GM12878 (cell line): ENCODE measurements around the gene MFAP2. TPM values are rescaled to one million over a fixed set of nuclear protein-coding genes. Genes with fewer than 3 reads are reported as not detected.
"Not testable (repeated sequence)": the region's sequence is repeated elsewhere in the genome, so short reads cannot be mapped to it uniquely, and the experiment has no call there.

Experiments used
- ATAC-seq: fragments of 200-7000 bp; cut with Tn5 transposase; 3 replicates; pipeline ENCODE4 v1.9.1; 2020; ENCODE audit warnings: mild to moderate bottlenecking, moderate library complexity
- BruUV-seq: library from RNA; stranded (reverse); fragments of 400-500 nt; replicated peaks from 2 replicates; lab custom pipeline; 2021; lab: Mats Ljungman, UMichigan
- CTCF ChIA-PET: fragments of 300-600 bp; sonication (Branson Sonifier 250); formaldehyde crosslinking; extraction: SDS; loops from one replicate; lab custom pipeline; 2021; ENCODE audit warnings: inconsistent platforms; lab: Yijun Ruan, JAX
- POLR2A ChIA-PET: fragments of 350-600 bp; formaldehyde crosslinking; extraction: SDS; loops from one replicate; lab custom pipeline; 2021; ENCODE audit warnings: inconsistent platforms; lab: Charles Lee
- RAD21 ChIA-PET: fragments of 300-600 bp; sonication (Branson Sonifier 250); formaldehyde crosslinking; loops from one replicate; lab custom pipeline; 2023; ENCODE audit warnings: antibody characterized with exemption; ENCODE audit not compliant: unreplicated experiment; lab: Charles Lee
- SMC1A ChIA-PET: fragments of 300-600 bp; sonication (Branson Sonifier 250); formaldehyde crosslinking; loops from one replicate; lab custom pipeline; 2023; ENCODE audit not compliant: unreplicated experiment, uncharacterized antibody; lab: Charles Lee
- DNase-seq: peaks from one replicate; pipeline ENCODE4 v3.0.0-alpha.2; 2011; ENCODE audit warnings: low read depth, low spot score
- FAIRE-seq: peaks from 3 replicates; lab custom pipeline; 2011; peaks lifted over from hg19 to GRCh38; lab: Jason Lieb, UNC
- H2AFZ ChIP-seq: 2 replicates; pipeline ENCODE4 v1.6.0; 2011; ENCODE audit warnings: low read depth, low read length, control low read depth; ENCODE audit not compliant: control insufficient read depth
- H3K27ac ChIP-seq: 2 replicates; pipeline ENCODE4 v1.5.1; 2011; ENCODE audit warnings: control low read depth; ENCODE audit not compliant: control insufficient read depth, insufficient read depth
- H3K27me3 ChIP-seq, 2 experiments: replicated peaks in 1 of 2; 2 replicates each; pipeline versions ENCODE4 v1.6.0 to v1.6.1; 2011; ENCODE audit warnings: low read length in 1 of 2; ENCODE audit not compliant: control insufficient read depth in 2 of 2, insufficient read depth in 2 of 2
- H3K36me3 ChIP-seq, 2 experiments: 2 replicates each; pipeline ENCODE4 v1.5.1; 2011; ENCODE audit warnings: low read length in 1 of 2; ENCODE audit not compliant: control insufficient read depth in 2 of 2, insufficient read depth in 2 of 2
- H3K4me1 ChIP-seq: 2 replicates; pipeline ENCODE4 v1.6.1; 2011; ENCODE audit warnings: mild to moderate bottlenecking, low read length, moderate library complexity, mixed read lengths; ENCODE audit not compliant: control insufficient read depth, insufficient read depth
- H3K4me2 ChIP-seq: 2 replicates; pipeline ENCODE4 v1.6.0; 2011; ENCODE audit warnings: control low read depth; ENCODE audit not compliant: control insufficient read depth, insufficient read depth
- H3K4me3 ChIP-seq: fragments of 200-600 bp; sonication (generic); 2 replicates; pipeline ENCODE4 v1.5.1; 2016
- H3K79me2 ChIP-seq: 2 replicates; pipeline ENCODE4 v1.6.0; 2011; ENCODE audit warnings: low read length; ENCODE audit not compliant: control insufficient read depth, insufficient read depth
- H3K9ac ChIP-seq: 2 replicates; pipeline ENCODE4 v1.8.0; 2011; ENCODE audit warnings: low read length, control low read depth, mixed read lengths; ENCODE audit not compliant: control insufficient read depth, insufficient read depth
- H3K9me3 ChIP-seq: replicated peaks from 3 replicates; pipeline ENCODE4 v1.5.1; 2011; ENCODE audit warnings: mild to moderate bottlenecking, low read length; ENCODE audit not compliant: control insufficient read depth, insufficient read depth
- H4K20me1 ChIP-seq: 2 replicates; pipeline ENCODE4 v1.6.0; 2011; ENCODE audit not compliant: control insufficient read depth, insufficient read depth
- HDAC2 ChIP-seq: fragments of 200-600 bp; sonication (generic); IDR thresholded peaks from 2 replicates; pipeline ENCODE4 v1.6.1; 2017
- IRF4 ChIP-seq: IDR thresholded peaks from 2 replicates; pipeline ENCODE4 v1.6.1; 2011; ENCODE audit warnings: low read depth, low read length
- NFYB ChIP-seq: IDR thresholded peaks from 2 replicates; pipeline ENCODE4 v1.6.1; 2011; ENCODE audit warnings: low read depth, mild to moderate bottlenecking, low read length, improper control_type of control experiment, moderate library complexity; ENCODE audit not compliant: insufficient read depth
- POU2F2 ChIP-seq: IDR thresholded peaks from 3 replicates; pipeline ENCODE4 v1.6.1; 2011; ENCODE audit warnings: low read depth, mild to moderate bottlenecking, low read length, borderline replicate concordance
- ZBED1 ChIP-seq: IDR thresholded peaks from 2 replicates; pipeline ENCODE4 v1.6.1; 2016; ENCODE audit warnings: borderline replicate concordance
- WGBS: methylation state at CpG from one replicate; pipeline ENCODE4 v1.1.6; 2016; ENCODE audit warnings: low lambda C conversion rate; ENCODE audit not compliant: insufficient replicate concordance, insufficient coverage; ENCODE audit errors: missing lambda C conversion rate; 5-methylcytosine and 5-hydroxymethylcytosine counted together
- in situ Hi-C: fragments of 300-500 bp; cut with MboI; formaldehyde crosslinking; loops from 9 replicates; pipeline ENCODE4 v1.14.3; 2018; ENCODE audit warnings: mixed read lengths
- intact Hi-C: fragments of 100-400 bp; cut with micrococcal nuclease; formaldehyde crosslinking; loops from one replicate; pipeline ENCODE4 v1.14.2; 2022; ENCODE audit not compliant: unreplicated experiment
- polyA plus RNA-seq, 11 experiments: library from polyadenylated mRNA; depleted of rRNA in 4 of 11; unstranded in 6 of 11; stranded (reverse) in 5 of 11; fragments of >200 nt; fragmentation: Nextera tagmentation in 4 of 11; fragmentation: Illumina TruSeq in 1 of 11; extraction: Ambion mirVana in 4 of 11; extraction: Trizol in 1 of 11; gene quantifications; 1 replicate in 1 of 11; 2 replicates in 10 of 11; pipeline versions ENCODE4 v1.2.1 to v1.2.3, GENCODE V29; 2011 to 2016; ENCODE audit warnings: inconsistent platforms in 2 of 11, missing spikeins in 2 of 11, low read depth in 1 of 11
- total RNA-seq, 4 experiments: library from RNA; depleted of rRNA in 3 of 4; stranded (reverse); fragments of >200 nt in 3 of 4; fragmentation: Illumina TruSeq in 1 of 4; extraction: Trizol in 1 of 4; gene quantifications; 2 replicates each; pipeline versions ENCODE4 v1.2.1 to v1.2.3, GENCODE V29; 2013 to 2021
- TF ChIP-seq, protein P1 (sequence below): IDR thresholded peaks from 2 replicates; pipeline ENCODE4 v1.6.1; 2011; ENCODE audit warnings: borderline replicate concordance, low read depth, mild to moderate bottlenecking, moderate library complexity, mixed read lengths, low read length; ENCODE audit not compliant: insufficient read depth; ENCODE audit errors: extremely low read length

MFAP2 gene
- total and polyA plus RNA-seq, 10 of the 15 experiments (the other 5 are each of a cell fraction or from before 2014, with no cell fraction given) = 0.16 TPM; not detected in 9

DNA sequence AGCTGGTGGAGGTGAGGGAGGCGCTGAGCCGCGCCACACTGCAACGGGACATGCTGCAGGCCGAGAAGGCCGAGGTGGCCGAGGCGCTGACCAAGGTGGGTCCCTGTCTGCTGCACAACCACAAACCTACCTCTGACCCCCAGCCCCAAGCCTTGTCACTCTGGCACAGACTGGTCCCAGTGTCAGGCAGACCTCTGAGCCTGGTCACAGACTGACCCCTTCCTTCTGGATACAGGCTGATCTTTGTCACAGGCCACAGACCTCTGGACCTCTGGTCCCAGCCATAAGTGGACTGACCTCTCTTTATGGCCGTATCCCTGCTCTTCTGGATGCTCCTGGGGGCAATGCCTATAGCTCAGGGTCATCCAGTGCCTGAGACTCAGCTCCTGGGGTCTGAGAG is 34.9 kb downstream of the MFAP2 start:
- ATAC-seq, H3K4me2 ChIP-seq, DNase-seq, H3K79me2 ChIP-seq, POLR2A ChIA-PET, RAD21 ChIA-PET, H3K4me3 ChIP-seq, H3K9me3 ChIP-seq, H2AFZ ChIP-seq, intact Hi-C loops, H3K27ac ChIP-seq, H3K9ac ChIP-seq, BruUV-seq, H3K4me1 ChIP-seq, H4K20me1 ChIP-seq, H3K27me3 ChIP-seq, CTCF ChIA-PET, H3K36me3 ChIP-seq: not testable (repeated sequence)
- peak; percentile 18 for FAIRE-seq
- SMC1A ChIA-PET = interaction anchor here (2.2 kb wide), 1 partner anchor 100 kb away, joined by 5 read pairs; no protein-coding TSS in a partner anchor
- WGBS = 43% methylated on average over 8 of the region's 9 CpGs
- in situ Hi-C loops = loop anchor here (10.0 kb wide), 1 partner anchor 289 kb away; no protein-coding TSS in a partner anchor

DNA sequence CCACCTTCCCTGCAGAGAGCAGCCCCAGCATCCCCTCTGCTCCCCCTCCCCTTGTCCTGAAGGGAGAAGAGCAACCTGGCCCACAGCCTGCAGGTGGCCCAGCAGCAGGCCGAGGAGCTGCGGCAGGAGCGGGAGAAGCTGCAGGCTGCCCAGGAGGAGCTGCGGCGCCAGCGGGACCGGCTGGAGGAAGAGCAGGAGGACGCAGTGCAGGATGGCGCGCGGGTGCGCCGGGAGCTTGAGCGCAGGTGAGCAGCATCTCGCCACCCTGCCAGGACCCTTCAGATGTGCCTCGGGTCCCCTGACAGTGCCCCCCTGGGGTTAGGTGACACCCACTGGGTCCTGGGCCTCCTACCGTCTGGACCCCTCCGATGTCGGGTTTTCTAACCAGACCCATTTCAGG is 36.4 kb downstream of the MFAP2 start:
- H4K20me1 ChIP-seq = no peaks in the 10 kb centered on the region
- SMC1A ChIA-PET = interaction anchor here (2.2 kb wide), 1 partner anchor 102 kb away, joined by 5 read pairs; no protein-coding TSS in a partner anchor
- 81% methylated on average over 19 of the region's 19 CpGs for WGBS
- no peaks in the 10 kb centered on the region for H3K4me1 ChIP-seq
- intact Hi-C loops (no loop called here), in situ Hi-C loops (loop anchor here (10.0 kb wide), 1 partner anchor 291 kb away; no protein-coding TSS in a partner anchor)
- H2AFZ ChIP-seq = no peak overlapping the region
- H3K9me3 ChIP-seq = no peaks in the 10 kb centered on the region
- no peak overlapping the region for H3K9ac ChIP-seq
- FAIRE-seq = no peak
- no peak overlapping the region for H3K4me2 ChIP-seq
- no peak overlapping the region for H3K27ac ChIP-seq
- RAD21 ChIA-PET = no interaction called here
- ATAC-seq = no peak
- no peak overlapping the region for H3K4me3 ChIP-seq
- DNase-seq = no peak
- POLR2A ChIA-PET = no interaction called here
- TF ChIP-seq HDAC2 = no peak
- TF ChIP-seq, protein P1, sequence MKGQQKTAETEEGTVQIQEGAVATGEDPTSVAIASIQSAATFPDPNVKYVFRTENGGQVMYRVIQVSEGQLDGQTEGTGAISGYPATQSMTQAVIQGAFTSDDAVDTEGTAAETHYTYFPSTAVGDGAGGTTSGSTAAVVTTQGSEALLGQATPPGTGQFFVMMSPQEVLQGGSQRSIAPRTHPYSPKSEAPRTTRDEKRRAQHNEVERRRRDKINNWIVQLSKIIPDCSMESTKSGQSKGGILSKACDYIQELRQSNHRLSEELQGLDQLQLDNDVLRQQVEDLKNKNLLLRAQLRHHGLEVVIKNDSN = no peak
- no peak for TF ChIP-seq ZBED1
- no peak for TF ChIP-seq POU2F2
- TF ChIP-seq IRF4 = no peak
- no peak for TF ChIP-seq NFYB
- TF ChIP-seq, all 136 proteins: peak for 0
- CTCF ChIA-PET = no interaction called here
- Histone ChIP-seq H3K36me3 (no peaks in the 10 kb centered on the region), H3K79me2 (no peaks in the 10 kb centered on the region), H3K27me3 (no peaks in the 10 kb centered on the region)
- BruUV-seq = no TSS peak

DNA sequence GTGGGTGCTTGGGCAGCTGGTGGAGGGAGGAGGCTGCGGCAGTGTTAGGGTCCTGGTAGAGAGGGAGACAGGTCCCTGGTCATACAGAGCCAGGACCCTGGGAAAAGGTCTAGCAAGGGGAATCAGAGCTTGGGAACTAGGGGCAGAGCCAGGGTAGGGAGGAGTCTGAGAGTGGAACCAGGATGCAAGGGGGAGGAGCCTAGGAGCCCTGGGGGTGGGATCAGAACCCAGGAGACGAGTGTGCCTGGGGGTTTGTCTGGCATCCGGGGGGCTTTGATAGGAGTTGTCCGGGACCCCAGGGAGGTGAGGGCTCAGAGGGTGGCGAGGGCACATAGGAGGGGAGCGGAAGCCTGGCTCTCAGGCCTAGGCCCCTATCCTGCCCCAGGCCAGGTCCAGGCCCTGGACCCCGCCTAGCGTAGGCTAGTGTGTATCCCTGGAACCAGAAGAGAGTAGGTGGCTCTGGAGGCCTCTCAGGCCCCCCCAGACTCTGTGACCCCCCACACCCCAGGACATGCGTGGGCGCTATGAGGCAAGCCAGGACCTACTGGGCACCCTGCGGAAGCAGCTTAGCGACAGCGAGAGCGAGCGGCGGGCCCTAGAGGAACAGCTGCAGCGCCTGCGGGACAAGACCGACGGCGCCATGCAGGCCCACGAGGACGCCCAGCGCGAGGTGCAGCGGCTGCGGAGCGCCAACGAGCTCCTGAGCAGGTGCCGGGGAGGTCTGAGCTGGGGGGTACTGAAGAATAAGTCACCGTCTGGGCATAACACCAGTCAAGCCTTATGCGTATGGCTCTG is 40.8 kb downstream of the MFAP2 start:
- CTCF ChIA-PET = interaction anchor here (0.9 kb wide), 1 partner anchor 36 kb away, joined by 3 read pairs; no protein-coding TSS in a partner anchor
- H3K36me3 ChIP-seq, H3K9ac ChIP-seq, H3K9me3 ChIP-seq, RAD21 ChIA-PET, intact Hi-C loops, H3K4me2 ChIP-seq, ATAC-seq, H3K27ac ChIP-seq, H2AFZ ChIP-seq, SMC1A ChIA-PET, BruUV-seq, H3K4me1 ChIP-seq, H3K27me3 ChIP-seq, POLR2A ChIA-PET, H3K4me3 ChIP-seq, FAIRE-seq, H3K79me2 ChIP-seq, DNase-seq, H4K20me1 ChIP-seq: not testable (repeated sequence)
- in situ Hi-C loops = loop anchor here (10.0 kb wide), 1 partner anchor 295 kb away; no protein-coding TSS in a partner anchor
- WGBS = 78% methylated on average over 30 of the region's 32 CpGs
